NK-92 treated with Interleukin-12 subunit alpha and Interleukin-12 subunit beta, amount 100 ng/mL, for 24 hours (cell line): ENCODE data around the gene WDR17.
"Not testable (repeated sequence)": the region's sequence is repeated elsewhere in the genome, so short reads cannot be mapped to it uniquely, and the experiment has no call there.

Source experiments
- DNase-seq: peaks from one replicate; lab custom pipeline; 2025; lab: John Stamatoyannopoulos, UW

The WDR17 gene

GRCh38 chr4:176193126-176193525, 127.5 kb downstream of the WDR17 start:
- no peak for DNase-seq

DNA sequence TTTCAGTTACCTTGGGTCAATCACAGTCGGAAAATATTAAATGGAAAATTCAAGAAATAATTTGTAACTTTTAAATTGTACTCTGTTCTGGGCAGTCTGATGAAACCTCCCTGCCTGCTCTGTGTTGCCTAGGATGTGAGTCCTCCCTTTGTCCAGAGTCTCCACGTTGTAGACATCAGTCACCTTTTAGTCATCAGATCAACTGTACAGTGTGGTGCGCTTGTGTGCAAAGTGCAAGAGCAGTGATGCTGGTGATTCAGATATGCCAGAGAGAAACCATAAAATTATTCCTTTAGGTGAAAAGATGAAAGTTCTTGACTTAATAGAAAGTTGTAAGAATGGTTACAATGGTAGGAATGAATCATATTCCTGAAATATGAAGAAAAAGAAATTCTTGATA, 128.3 kb downstream of the WDR17 start:
- DNase-seq = peak; percentile 1

- DNase-seq = peak; percentile 77
Observed at GRCh38 chr4:176195184-176195978, 129.7 kb downstream of the WDR17 start, which contains the start of gene SPATA4. Gene SPATA4 (minus strand): TSS chr4:176195585. CDS start chr4:176195562, 23 bp downstream.

- DNase-seq = no peak
Observed at GRCh38 chr4:176198316-176198903, 132.8 kb downstream of the WDR17 start.

DNA sequence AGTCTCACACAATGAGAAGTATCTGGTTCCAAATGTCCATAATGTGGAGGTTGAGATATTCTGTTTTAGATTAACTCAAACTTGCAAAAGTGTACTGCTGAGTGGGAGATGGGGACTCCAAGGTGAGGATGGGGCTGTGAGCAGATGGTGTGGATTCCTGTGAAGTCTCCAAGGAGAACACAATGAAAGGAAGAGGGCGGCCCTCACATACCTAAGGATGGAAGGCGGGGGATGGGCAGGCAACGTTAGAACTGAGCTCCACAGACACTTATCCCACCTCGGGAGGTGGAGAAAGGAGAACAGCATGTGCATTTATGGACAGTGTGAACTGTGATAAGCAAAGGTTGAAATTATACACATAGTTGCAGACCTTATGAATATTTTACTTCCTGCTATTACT, 139.7 kb downstream of the WDR17 start:
- no peak for DNase-seq

GRCh38 chr4:176207839-176208238, 142.2 kb downstream of the WDR17 start:
- no peak for DNase-seq

GRCh38 chr4:176209535-176209934, 143.9 kb downstream of the WDR17 start:
- DNase-seq = no peak

- no peak for DNase-seq
Observed at GRCh38 chr4:176210101-176210500, 144.5 kb downstream of the WDR17 start.

DNA sequence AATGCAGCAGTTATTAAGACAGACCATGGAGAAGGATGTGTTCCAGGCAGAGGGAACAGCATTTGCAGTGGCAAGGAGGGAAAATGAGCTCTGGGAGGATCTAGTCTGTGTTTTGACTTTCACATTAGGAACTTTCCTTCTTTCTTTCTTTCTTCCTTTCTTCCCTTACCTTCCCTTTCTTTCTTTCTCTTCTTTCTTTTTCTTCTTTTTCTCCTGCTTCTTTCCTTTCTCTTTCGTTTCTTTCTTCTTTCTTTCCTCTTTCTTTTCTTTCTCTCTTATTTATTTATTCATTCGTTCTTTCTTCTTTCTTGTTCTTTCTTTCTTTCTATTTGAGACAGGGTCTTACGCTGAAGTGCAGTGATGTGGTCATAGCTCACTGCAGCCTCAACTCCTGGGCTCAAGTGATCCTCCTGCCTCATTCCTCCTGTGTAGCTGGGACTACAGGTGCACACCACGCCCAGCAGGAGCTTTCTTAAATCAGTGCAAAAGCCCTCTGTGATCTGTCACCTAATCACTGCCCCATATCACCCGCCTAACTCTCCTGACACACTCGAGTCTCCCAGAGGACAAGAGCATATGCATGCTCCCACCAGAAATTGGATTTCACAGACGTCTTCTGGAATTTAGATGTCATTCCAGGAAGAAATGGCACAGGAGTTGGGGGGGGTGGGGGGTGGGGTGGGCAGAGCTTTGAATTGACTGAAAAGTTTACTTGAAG, 145.1 kb downstream of the WDR17 start:
- no peak for DNase-seq

DNA sequence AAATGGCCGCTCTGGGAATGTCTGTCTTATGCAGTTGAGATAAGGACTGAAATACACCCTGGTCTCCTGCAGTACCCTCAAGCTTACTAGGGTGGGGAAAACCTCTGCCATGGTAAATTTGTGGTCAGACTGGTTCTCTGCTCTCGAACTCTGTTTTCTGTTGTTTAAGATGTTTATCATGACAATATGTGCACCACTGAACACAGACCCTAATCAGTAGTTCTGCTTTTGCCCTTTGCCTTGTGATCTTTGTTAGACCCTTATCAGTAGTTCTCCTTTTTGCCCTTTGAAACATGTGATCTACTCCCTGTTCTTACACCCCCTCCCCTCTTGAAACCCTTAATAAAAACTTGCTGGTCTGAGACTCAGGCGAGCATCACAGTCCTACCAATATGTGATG, 146.7 kb downstream of the WDR17 start:
- not testable (repeated sequence) for DNase-seq

DNA sequence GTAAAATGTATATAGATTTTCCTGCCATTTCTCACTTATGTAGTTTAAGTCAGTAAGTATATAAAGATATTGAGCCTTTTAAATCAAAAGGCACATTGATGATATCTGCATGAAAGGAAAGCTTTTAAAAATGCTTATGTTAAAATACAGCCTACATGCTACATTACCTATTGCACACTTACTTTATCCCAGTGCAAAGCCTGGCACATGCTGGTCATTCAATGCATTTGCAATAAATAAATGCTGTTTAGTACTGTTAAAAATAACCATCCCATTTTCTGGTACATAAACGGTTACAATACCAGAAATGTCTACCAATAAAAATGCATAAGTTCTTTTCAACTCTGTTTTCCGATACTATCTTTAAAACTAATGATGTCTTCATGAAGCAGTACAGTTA, 151.9 kb downstream of the WDR17 start:
- no peak for DNase-seq

DNA sequence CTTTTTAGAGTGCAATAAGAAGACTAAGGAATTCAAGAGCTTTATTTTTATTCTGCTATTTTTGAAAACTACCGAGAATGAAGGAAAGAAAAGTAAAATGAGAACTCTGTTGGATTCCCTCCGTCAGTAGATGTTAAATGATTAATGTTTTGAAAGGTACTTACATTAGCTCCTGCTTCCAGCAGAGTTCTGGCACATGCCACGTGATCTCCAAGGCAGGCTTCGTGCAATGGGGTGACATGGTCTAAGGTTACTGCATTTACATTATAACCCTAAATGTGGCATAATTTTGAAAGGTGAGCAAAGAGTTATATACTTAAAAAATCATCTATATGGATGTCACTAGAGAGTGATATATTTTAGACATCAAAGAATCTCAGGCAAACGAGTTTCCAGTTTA, 156.5 kb downstream of the WDR17 start:
- DNase-seq = no peak

GRCh38 chr4:176223561-176223960, 157.9 kb downstream of the WDR17 start:
- DNase-seq = no peak

GRCh38 chr4:176226736-176227135, 161.1 kb downstream of the WDR17 start:
- DNase-seq = no peak

DNA sequence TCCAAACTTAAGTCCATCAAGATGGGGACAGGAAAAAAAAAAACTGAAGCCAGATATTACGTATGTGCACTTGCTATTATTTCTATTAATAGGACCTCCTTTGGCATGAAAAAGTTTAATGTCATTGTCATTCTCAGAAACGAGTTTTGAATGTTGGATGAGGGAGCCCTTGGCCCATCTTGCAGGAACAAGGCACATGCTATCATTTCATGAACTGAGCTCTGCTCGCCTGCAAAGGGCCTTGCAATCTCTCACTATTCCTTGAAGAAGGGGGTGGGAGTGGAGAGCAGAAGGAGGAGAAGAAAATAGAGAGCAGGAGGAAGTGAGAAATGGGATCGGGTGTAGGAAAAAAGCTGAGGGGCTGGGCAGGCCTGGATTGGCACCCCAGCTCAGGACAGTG, 164.0 kb downstream of the WDR17 start:
- no peak for DNase-seq
